Keratinocyte (primary cell): ENCODE data around the gene PTP4A2. TPM values are rescaled to one million over a fixed set of nuclear protein-coding genes. Genes with fewer than 3 reads are reported as not detected.
A peak's percentile ranks its signal among the peaks of the same experiment; 100 is the strongest.
"Not testable (repeated sequence)": the region's sequence is repeated elsewhere in the genome, so short reads cannot be mapped to it uniquely, and the experiment has no call there.

ENCODE experiments used
- DNase-seq: peaks from one replicate; pipeline ENCODE4 v3.0.0-alpha.2; 2011; ENCODE audit warnings: low read depth, missing footprints, low spot score
- FAIRE-seq: peaks from 2 replicates; lab custom pipeline; 2011; peaks lifted over from hg19 to GRCh38; lab: Jason Lieb, UNC
- H2AFZ ChIP-seq: 2 replicates; pipeline ENCODE4 v1.6.0; 2012; ENCODE audit warnings: low read length, control low read depth, inconsistent platforms; ENCODE audit not compliant: control insufficient read depth
- H3K27ac ChIP-seq: 2 replicates; pipeline ENCODE4 v1.5.1; 2011; ENCODE audit warnings: low read length; ENCODE audit not compliant: control insufficient read depth, insufficient read depth
- H3K27me3 ChIP-seq: 3 replicates; pipeline ENCODE4 v1.6.0; 2011; ENCODE audit warnings: low read length; ENCODE audit not compliant: control insufficient read depth, insufficient read depth; ENCODE audit errors: extremely low read depth
- H3K36me3 ChIP-seq, 2 experiments: 2 replicates in 1 of 2; 3 replicates in 1 of 2; pipeline ENCODE4 v1.5.1; 2011; ENCODE audit warnings: low read length in 2 of 2, mild to moderate bottlenecking in 1 of 2; ENCODE audit not compliant: control insufficient read depth in 2 of 2, insufficient read depth in 2 of 2; ENCODE audit errors: extremely low read depth in 1 of 2
- H3K4me1 ChIP-seq: 3 replicates; pipeline ENCODE4 v1.5.1; 2011; ENCODE audit warnings: low read length; ENCODE audit not compliant: control insufficient read depth, insufficient read depth; ENCODE audit errors: extremely low read depth
- H3K4me2 ChIP-seq: 3 replicates; pipeline ENCODE4 v1.6.0; 2011; ENCODE audit warnings: low read depth, low read length; ENCODE audit not compliant: control insufficient read depth, insufficient read depth; ENCODE audit errors: extremely low read depth
- H3K4me3 ChIP-seq, 3 experiments: fragments of 200-600 bp in 1 of 3; sonication (generic) in 1 of 3; 2 replicates in 2 of 3; 3 replicates in 1 of 3; pipeline ENCODE4 v1.5.1; 2011 to 2016; ENCODE audit warnings: low read length in 3 of 3, mild to moderate bottlenecking in 3 of 3, control low read depth in 2 of 3, inconsistent platforms in 1 of 3, low read depth in 1 of 3, mixed read lengths in 1 of 3, mixed run types in 1 of 3, moderate library complexity in 1 of 3; ENCODE audit not compliant: control insufficient read depth in 2 of 3, insufficient read depth in 2 of 3; ENCODE audit errors: extremely low read depth in 1 of 3
- H3K79me2 ChIP-seq: 2 replicates; pipeline ENCODE4 v1.6.0; 2012; ENCODE audit warnings: low read length; ENCODE audit not compliant: control insufficient read depth, insufficient read depth
- H3K9ac ChIP-seq: 3 replicates; pipeline ENCODE4 v1.6.0; 2011; ENCODE audit warnings: low read length; ENCODE audit not compliant: control insufficient read depth, insufficient read depth; ENCODE audit errors: extremely low read depth
- H3K9me1 ChIP-seq: 3 replicates; pipeline ENCODE4 v1.6.0; 2011; ENCODE audit warnings: low read length; ENCODE audit not compliant: control insufficient read depth, insufficient read depth; ENCODE audit errors: extremely low read depth
- H3K9me3 ChIP-seq: 2 replicates; pipeline ENCODE4 v1.5.1; 2012; ENCODE audit warnings: low read depth, low read length; ENCODE audit not compliant: control insufficient read depth
- H4K20me1 ChIP-seq: 3 replicates; pipeline ENCODE4 v1.6.0; 2011; ENCODE audit warnings: low read length; ENCODE audit not compliant: control insufficient read depth, insufficient read depth; ENCODE audit errors: extremely low read depth
- CTCF ChIP-seq, 3 experiments: IDR thresholded peaks in 1 of 3; conservative IDR thresholded peaks in 1 of 3; optimal IDR thresholded peaks in 1 of 3; 2 replicates in 2 of 3; 3 replicates in 1 of 3; pipeline versions ENCODE3 to v1.5.1; 2011; ENCODE audit warnings: low read length in 3 of 3, mild to moderate bottlenecking in 3 of 3, moderate library complexity in 2 of 3, control low read depth in 1 of 3, inconsistent platforms in 1 of 3; ENCODE audit not compliant: insufficient read depth in 2 of 3; ENCODE audit errors: extremely low read depth in 1 of 3
- EZH2 ChIP-seq: IDR thresholded peaks from one replicate; pipeline ENCODE4 v1.6.1; 2012; ENCODE audit warnings: inconsistent platforms, mild to moderate bottlenecking, low read length, moderate library complexity
- dilution Hi-C: fragments of 300-500 bp; cut with MboI; formaldehyde crosslinking; loops from one replicate; pipeline ENCODE4 v1.7.0; 2020; ENCODE audit warnings: low sequenced_read_pairs; ENCODE audit not compliant: extremely low pct_ligation_motif_present
- polyA plus RNA-seq, 5 experiments: library from polyadenylated mRNA; depleted of rRNA in 3 of 5; stranded (reverse) in 3 of 5; stranded (forward) in 1 of 5; unstranded in 1 of 5; fragments of >200 nt; gene quantifications; 1 replicate in 1 of 5; 2 replicates in 3 of 5; 3 replicates in 1 of 5; pipeline versions ENCODE4 v1.2.1 to v1.2.3, GENCODE V29; 2011 to 2012; ENCODE audit warnings: missing spikeins in 2 of 5, low read depth in 1 of 5, low replicate concordance in 1 of 5

PTP4A2 gene
- polyA plus RNA-seq, 1 donor (not counting 4 experiments of a cell fraction or from before 2014, with no cell fraction given): 368 TPM

- Histone ChIP-seq H3K27me3 (no peaks in the 10 kb centered on the region), H4K20me1 (no peaks in the 10 kb centered on the region), H3K9me1 (no peaks in the 10 kb centered on the region), H3K79me2 (no peaks in the 10 kb centered on the region), H3K9ac (peak overlapping the region; percentile 77), H3K36me3 (no peaks in the 10 kb centered on the region), H2AFZ (peak overlapping the region; percentile 91), H3K4me1 (peaks cover 27% of the 10 kb centered on the region), H3K27ac (peak overlapping the region; percentile 71), H3K9me3 (no peaks in the 10 kb centered on the region), H3K4me2 (peak overlapping the region; percentile 82), H3K4me3 (peak overlapping the region in 2 of 3 experiments; percentile 35 to 38)
- FAIRE-seq: no peak
- no peak for DNase-seq
- no peak for TF ChIP-seq EZH2
- no peak for TF ChIP-seq CTCF (optimal IDR thresholded peaks at IDR 0.05 in 1 of 3, IDR thresholded peaks at IDR 0.05 in 1 of 3, conservative IDR thresholded peaks at IDR 0.05 in 1 of 3; ENCODE audit: extremely low read depth in 1 of 3, insufficient read depth in 2 of 3, low read length in 3 of 3)
- dilution Hi-C loops: no loop called here
Observed at GRCh38 chr1:31944205-31945089, 6.3 kb upstream of the PTP4A2 start.

- Histone ChIP-seq H3K4me2 (peak overlapping the region; percentile 82), H3K79me2 (no peaks in the 10 kb centered on the region), H2AFZ (peak overlapping the region; percentile 91), H3K9me1 (no peaks in the 10 kb centered on the region), H3K4me3 (peak overlapping the region in 1 of 3 experiments; percentile 35), H3K27ac (peak overlapping the region; percentile 71), H4K20me1 (no peaks in the 10 kb centered on the region), H3K9me3 (no peaks in the 10 kb centered on the region), H3K9ac (peak overlapping the region; percentile 77), H3K27me3 (no peaks in the 10 kb centered on the region), H3K36me3 (no peaks in the 10 kb centered on the region), H3K4me1 (peaks cover 31% of the 10 kb centered on the region)
- DNase-seq (no peak), FAIRE-seq (no peak)
- TF ChIP-seq EZH2: no peak
- no peak for TF ChIP-seq CTCF (optimal IDR thresholded peaks at IDR 0.05 in 1 of 3, IDR thresholded peaks at IDR 0.05 in 1 of 3, conservative IDR thresholded peaks at IDR 0.05 in 1 of 3; ENCODE audit: extremely low read depth in 1 of 3, insufficient read depth in 2 of 3, low read length in 3 of 3)
- dilution Hi-C loops: no loop called here
Observed at GRCh38 chr1:31943546-31944184, 5.5 kb upstream of the PTP4A2 start.

- H3K9ac ChIP-seq, H3K27ac ChIP-seq, dilution Hi-C loops: not testable (repeated sequence)
Observed at GRCh38 chr1:31942061-31942460, 3.9 kb upstream of the PTP4A2 start.

More at GRCh38 chr1:31942061-31942460, 3.9 kb upstream of the PTP4A2 start:
- not testable (repeated sequence) for H3K9me3 ChIP-seq, H3K4me3 ChIP-seq, H3K4me2 ChIP-seq, H3K79me2 ChIP-seq, H3K27me3 ChIP-seq, H4K20me1 ChIP-seq, H3K9me1 ChIP-seq, DNase-seq, H3K36me3 ChIP-seq, FAIRE-seq, H2AFZ ChIP-seq
- peaks cover 34% of the 10 kb centered on the region for H3K4me1 ChIP-seq
